OCI-LY7 (cell line): ENCODE measurements around the gene ZXDC.

Experiments
- CTCF ChIP-seq: fragments of 200-600 bp; sonication (generic); conservative IDR thresholded peaks from 2 replicates; pipeline ENCODE4 v1.5.1; 2014; ENCODE audit warnings: mild to moderate bottlenecking, antibody characterized with exemption, low read length, moderate library complexity, mixed read lengths
- EZH2phosphoT487 ChIP-seq: fragments of 200-600 bp; sonication (generic); IDR thresholded peaks from 2 replicates; pipeline ENCODE4 v1.6.1; 2018; ENCODE audit warnings: low read depth, borderline replicate concordance, mild to moderate bottlenecking, mixed run types, antibody characterized with exemption, low read length, moderate library complexity, mixed read lengths

- TF ChIP-seq CTCF (no peak), EZH2phosphoT487 (no peak)
Measured at GRCh38 chr3:126451511-126451910, 24.2 kb downstream of the ZXDC start.
